Endothelial cell of umbilical vein (primary cell): ENCODE data around the gene PKNOX1. TPM values are rescaled to one million over a fixed set of nuclear protein-coding genes. Genes with fewer than 3 reads are reported as not detected.

Source experiments
- BruUV-seq: library from RNA; stranded (reverse); fragments of 400-500 nt; replicated peaks from 2 replicates; lab custom pipeline; 2021; lab: Mats Ljungman, UMichigan
- CTCF ChIA-PET: fragments of 300-600, 350-600 bp; sonication (Branson Sonifier 250); formaldehyde crosslinking; loops from one replicate; lab custom pipeline; 2021; ENCODE audit warnings: antibody characterized with exemption, inconsistent platforms; lab: Charles Lee
- POLR2A ChIA-PET: fragments of 300-600, 350-600 bp; sonication (Branson Sonifier 250); formaldehyde crosslinking; loops from one replicate; lab custom pipeline; 2021; ENCODE audit warnings: antibody characterized with exemption, inconsistent platforms; lab: Charles Lee
- DNase-seq: peaks from one replicate; pipeline ENCODE4 v3.0.0-alpha.2; 2011; ENCODE audit warnings: low read depth, low spot score
- FAIRE-seq: peaks from 2 replicates; lab custom pipeline; 2011; peaks lifted over from hg19 to GRCh38; lab: Jason Lieb, UNC
- H2AFZ ChIP-seq: 2 replicates; pipeline ENCODE4 v1.6.0; 2012; ENCODE audit warnings: low read depth, low read length, control low read depth, inconsistent platforms
- H3K27ac ChIP-seq: 2 replicates; pipeline ENCODE4 v1.5.1; 2011; ENCODE audit warnings: low read depth, mild to moderate bottlenecking, control low read depth, low read length, moderate library complexity; ENCODE audit not compliant: insufficient read depth
- H3K27me3 ChIP-seq, 2 experiments: 2 replicates each; pipeline versions ENCODE4 v1.6.0 to v1.6.1; 2011; ENCODE audit warnings: low read length in 2 of 2, mixed read lengths in 1 of 2; ENCODE audit not compliant: control insufficient read depth in 2 of 2, insufficient read depth in 2 of 2
- H3K36me3 ChIP-seq, 2 experiments: 2 replicates in 1 of 2; 3 replicates in 1 of 2; pipeline ENCODE4 v1.5.1; 2011; ENCODE audit warnings: low read length in 2 of 2, mild to moderate bottlenecking in 1 of 2, moderate library complexity in 1 of 2; ENCODE audit not compliant: control insufficient read depth in 2 of 2, insufficient read depth in 2 of 2; ENCODE audit errors: extremely low read depth in 1 of 2
- H3K4me1 ChIP-seq: 3 replicates; pipeline ENCODE4 v1.5.1; 2011; ENCODE audit warnings: mild to moderate bottlenecking, low read length; ENCODE audit not compliant: control insufficient read depth, insufficient read depth; ENCODE audit errors: extremely low read depth
- H3K4me2 ChIP-seq: 2 replicates; pipeline ENCODE4 v1.6.1; 2011; ENCODE audit warnings: low read length, control low read depth, mixed read lengths; ENCODE audit not compliant: insufficient read depth
- H3K4me3 ChIP-seq, 3 experiments: fragments of 200-600 bp in 1 of 3; sonication (generic), shearing (Covaris generic) in 1 of 3; replicated peaks in 1 of 3; 2 replicates each; pipeline ENCODE4 v1.5.1; 2011 to 2016; ENCODE audit warnings: control low read depth in 3 of 3, low read length in 3 of 3, mild to moderate bottlenecking in 2 of 3, inconsistent platforms in 1 of 3, low read depth in 1 of 3, moderate library complexity in 1 of 3; ENCODE audit not compliant: insufficient read depth in 1 of 3
- H3K79me2 ChIP-seq: 2 replicates; pipeline ENCODE4 v1.6.0; 2012; ENCODE audit warnings: low read length, inconsistent platforms; ENCODE audit not compliant: control insufficient read depth, insufficient read depth
- H3K9ac ChIP-seq: replicated peaks from 2 replicates; pipeline ENCODE3; 2011; ENCODE audit warnings: low read length, control low read depth; ENCODE audit not compliant: insufficient read depth; ENCODE audit errors: extremely low read depth
- H3K9me1 ChIP-seq: replicated peaks from 3 replicates; pipeline ENCODE4 v1.6.0; 2011; ENCODE audit warnings: mild to moderate bottlenecking, low read length; ENCODE audit not compliant: control insufficient read depth, insufficient read depth; ENCODE audit errors: extremely low read depth
- H3K9me3 ChIP-seq: replicated peaks from 2 replicates; pipeline ENCODE4 v1.5.1; 2012; ENCODE audit warnings: low read length, inconsistent platforms; ENCODE audit not compliant: control insufficient read depth, insufficient read depth
- H4K20me1 ChIP-seq: replicated peaks from 2 replicates; pipeline ENCODE3; 2011; ENCODE audit warnings: mild to moderate bottlenecking, low read length; ENCODE audit not compliant: control insufficient read depth, insufficient read depth; ENCODE audit errors: extremely low read depth
- EZH2 ChIP-seq: IDR thresholded peaks from 2 replicates; pipeline ENCODE4 v1.6.1; 2012; ENCODE audit warnings: borderline replicate concordance, low read depth, mild to moderate bottlenecking, moderate library complexity, low read length, inconsistent platforms; ENCODE audit not compliant: severe bottlenecking
- GATA2 ChIP-seq: IDR thresholded peaks from 2 replicates; pipeline ENCODE4 v1.7.0; 2011; ENCODE audit warnings: low read depth, mild to moderate bottlenecking, moderate library complexity, mixed read lengths, low read length; ENCODE audit not compliant: insufficient read length, insufficient read depth
- MAX ChIP-seq: IDR thresholded peaks from 2 replicates; pipeline ENCODE4 v1.6.1; 2011; ENCODE audit not compliant: insufficient read depth, insufficient read length
- POLR2A ChIP-seq: IDR thresholded peaks from 2 replicates; pipeline ENCODE4 v1.6.1; 2012; ENCODE audit warnings: low read depth, mild to moderate bottlenecking, control low read depth, low read length
- POLR2AphosphoS5 ChIP-seq: IDR thresholded peaks from 2 replicates; pipeline ENCODE4 v1.6.1; 2012; ENCODE audit warnings: low read depth, mild to moderate bottlenecking, control low read depth, low read length, moderate library complexity; ENCODE audit not compliant: insufficient read depth
- dilution Hi-C: fragments of 300-500 bp; cut with MboI; formaldehyde crosslinking; loops from one replicate; pipeline ENCODE4 v1.15.0; 2019; ENCODE audit warnings: low sequenced_read_pairs; ENCODE audit not compliant: extremely low pct_ligation_motif_present
- intact Hi-C: fragments of 100-400 bp; cut with micrococcal nuclease; formaldehyde crosslinking; loops from one replicate; pipeline ENCODE4 v1.10.0; 2022
- polyA plus RNA-seq, 4 experiments: library from polyadenylated mRNA; depleted of rRNA in 3 of 4; stranded (reverse) in 3 of 4; unstranded in 1 of 4; fragments of >200 nt; gene quantifications; 2 replicates each; pipeline versions ENCODE4 v1.2.1 to v1.2.3, GENCODE V29; 2011 to 2012; ENCODE audit warnings: missing spikeins in 1 of 4
- total RNA-seq: library from RNA; stranded (reverse); gene quantifications from 2 replicates; pipeline ENCODE4 v1.2.3, GENCODE V29; 2021
- TF ChIP-seq, protein P1 (sequence below), 2 donors: IDR thresholded peaks; 1 replicate in 1 of 2; 2 replicates in 1 of 2; pipeline ENCODE4 v1.5.1; 2011; ENCODE audit warnings: low read length in 2 of 2, mild to moderate bottlenecking in 2 of 2, moderate library complexity in 2 of 2, control low read depth in 1 of 2, inconsistent platforms in 1 of 2, low read depth in 1 of 2; ENCODE audit not compliant: insufficient read depth in 1 of 2; ENCODE audit errors: extremely low read depth in 1 of 2

The PKNOX1 gene
- total and polyA plus RNA-seq, 2 donors (not counting 3 experiments of a cell fraction or from before 2014, with no cell fraction given), result 16.6 to 23.6 TPM

- H3K4me2 ChIP-seq, result no peak overlapping the region
These were observed 38.2 kb downstream of the PKNOX1 start for GRCh38 chr21:43012596-43012995.

More at GRCh38 chr21:43012596-43012995, 38.2 kb downstream of the PKNOX1 start:
- no peak overlapping the region for H3K9ac ChIP-seq
- FAIRE-seq (no peak), DNase-seq (no peak)
- H2AFZ ChIP-seq, result no peak overlapping the region
- no TSS peak for BruUV-seq
- no peak overlapping the region for H3K4me3 ChIP-seq
- ChIA-PET POLR2A (no interaction called here), CTCF (no interaction called here)
- TF ChIP-seq MAX (no peak), GATA2 (no peak), POLR2A (no peak), EZH2 (no peak), POLR2AphosphoS5 (no peak)
- TF ChIP-seq, protein P1, sequence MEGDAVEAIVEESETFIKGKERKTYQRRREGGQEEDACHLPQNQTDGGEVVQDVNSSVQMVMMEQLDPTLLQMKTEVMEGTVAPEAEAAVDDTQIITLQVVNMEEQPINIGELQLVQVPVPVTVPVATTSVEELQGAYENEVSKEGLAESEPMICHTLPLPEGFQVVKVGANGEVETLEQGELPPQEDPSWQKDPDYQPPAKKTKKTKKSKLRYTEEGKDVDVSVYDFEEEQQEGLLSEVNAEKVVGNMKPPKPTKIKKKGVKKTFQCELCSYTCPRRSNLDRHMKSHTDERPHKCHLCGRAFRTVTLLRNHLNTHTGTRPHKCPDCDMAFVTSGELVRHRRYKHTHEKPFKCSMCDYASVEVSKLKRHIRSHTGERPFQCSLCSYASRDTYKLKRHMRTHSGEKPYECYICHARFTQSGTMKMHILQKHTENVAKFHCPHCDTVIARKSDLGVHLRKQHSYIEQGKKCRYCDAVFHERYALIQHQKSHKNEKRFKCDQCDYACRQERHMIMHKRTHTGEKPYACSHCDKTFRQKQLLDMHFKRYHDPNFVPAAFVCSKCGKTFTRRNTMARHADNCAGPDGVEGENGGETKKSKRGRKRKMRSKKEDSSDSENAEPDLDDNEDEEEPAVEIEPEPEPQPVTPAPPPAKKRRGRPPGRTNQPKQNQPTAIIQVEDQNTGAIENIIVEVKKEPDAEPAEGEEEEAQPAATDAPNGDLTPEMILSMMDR (IDR thresholded peaks at IDR 0.05; ENCODE audit: extremely low read depth in 1 of 2, insufficient read depth in 1 of 2, low read depth in 1 of 2, low read length in 2 of 2), result no peak
- no peaks in the 10 kb centered on the region for H3K4me1 ChIP-seq
- no peaks in the 10 kb centered on the region for H3K9me3 ChIP-seq
- H3K79me2 ChIP-seq, result no peaks in the 10 kb centered on the region
- no peaks in the 10 kb centered on the region for H3K27me3 ChIP-seq
- no peaks in the 10 kb centered on the region for H3K9me1 ChIP-seq
- no peaks in the 10 kb centered on the region for H4K20me1 ChIP-seq
- intact Hi-C loops (no loop called here), dilution Hi-C loops (no loop called here)
- peaks cover 0 to 8% of the 10 kb centered on the region in 2 experiments for H3K36me3 ChIP-seq
- no peak overlapping the region for H3K27ac ChIP-seq
